HL-60 (cell line): ENCODE data around the gene LRRC1.

Source experiments
- DNase-seq, 2 experiments: peaks; one replicate each; pipeline ENCODE4 v3.0.0-alpha.2; 2010 to 2020; ENCODE audit warnings: low read depth in 1 of 2, low spot score in 1 of 2
- H3K27ac ChIP-seq: fragments of 250-450 bp; sonication (Bioruptor Pico); replicated peaks from 2 replicates; pipeline ENCODE4 v1.5.1; 2020; ENCODE audit warnings: mild to moderate bottlenecking, moderate library complexity
- H3K27me3 ChIP-seq: fragments of 250-450 bp; sonication (Bioruptor Pico); 2 replicates; pipeline ENCODE4 v1.5.1; 2021; ENCODE audit warnings: mild to moderate bottlenecking, moderate library complexity; ENCODE audit not compliant: insufficient read depth, poor library complexity, severe bottlenecking
- H3K4me3 ChIP-seq: replicated peaks from 2 replicates; pipeline ENCODE4 v1.5.1; 2011; ENCODE audit warnings: mild to moderate bottlenecking, control low read depth, low read length; ENCODE audit not compliant: insufficient read depth
- CTCF ChIP-seq: IDR thresholded peaks from one replicate; pipeline ENCODE4 v1.5.1; 2011; ENCODE audit warnings: low read length, control low read depth, inconsistent platforms; ENCODE audit not compliant: insufficient read depth
- GABPA ChIP-seq: IDR thresholded peaks from 2 replicates; pipeline ENCODE4 v1.6.1; 2012; ENCODE audit warnings: low read depth
- POLR2AphosphoS5 ChIP-seq: IDR thresholded peaks from 2 replicates; pipeline ENCODE4 v1.6.1; 2012; ENCODE audit warnings: low read depth
- REST ChIP-seq: IDR thresholded peaks from 2 replicates; pipeline ENCODE4 v1.6.1; 2012; ENCODE audit warnings: low read depth; ENCODE audit not compliant: insufficient replicate concordance
- SPI1 ChIP-seq: IDR thresholded peaks from 2 replicates; pipeline ENCODE4 v1.6.1; 2012; ENCODE audit warnings: low read depth, mild to moderate bottlenecking, borderline replicate concordance

LRRC1 gene

GRCh38 chr6:53922539-53922981 is 127.8 kb downstream of the LRRC1 start:
- H3K27ac ChIP-seq: no peak overlapping the region
- no peak overlapping the region for H3K4me3 ChIP-seq
- no peak for TF ChIP-seq POLR2AphosphoS5
- no peak for TF ChIP-seq SPI1
- no peak for TF ChIP-seq CTCF
- DNase-seq: no peak
- no peaks in the 10 kb centered on the region for H3K27me3 ChIP-seq

- Histone ChIP-seq H3K27me3 (no peaks in the 10 kb centered on the region), H3K27ac (no peak overlapping the region), H3K4me3 (no peak overlapping the region)
- DNase-seq: no peak
- TF ChIP-seq REST (no peak), GABPA (no peak), CTCF (no peak), SPI1 (no peak), POLR2AphosphoS5 (no peak)
Observed at GRCh38 chr6:53924277-53924676, 129.5 kb downstream of the LRRC1 start.

- DNase-seq: no peak
- Histone ChIP-seq H3K27ac (no peak overlapping the region), H3K27me3 (no peaks in the 10 kb centered on the region), H3K4me3 (no peak overlapping the region)
- TF ChIP-seq POLR2AphosphoS5 (no peak), GABPA (no peak), CTCF (no peak), SPI1 (no peak), REST (no peak)
Observed at GRCh38 chr6:53924821-53925422, 130.1 kb downstream of the LRRC1 start.

- no peaks in the 10 kb centered on the region for H3K27me3 ChIP-seq
- TF ChIP-seq CTCF (no peak), GABPA (no peak), POLR2AphosphoS5 (no peak), REST (no peak), SPI1 (no peak)
- DNase-seq: no peak
- H3K4me3 ChIP-seq: no peak overlapping the region
- H3K27ac ChIP-seq: no peak overlapping the region
Observed at GRCh38 chr6:53925891-53926290, 131.1 kb downstream of the LRRC1 start.
